ENCODE measurements around the gene CADPS. TPM values are rescaled to one million over a fixed set of nuclear protein-coding genes. Genes with fewer than 3 reads are reported as not detected.

CADPS gene
- total and polyA plus RNA-seq, 5 donors = 29.4 to 64.2 (median 39.3) TPM

DNA sequence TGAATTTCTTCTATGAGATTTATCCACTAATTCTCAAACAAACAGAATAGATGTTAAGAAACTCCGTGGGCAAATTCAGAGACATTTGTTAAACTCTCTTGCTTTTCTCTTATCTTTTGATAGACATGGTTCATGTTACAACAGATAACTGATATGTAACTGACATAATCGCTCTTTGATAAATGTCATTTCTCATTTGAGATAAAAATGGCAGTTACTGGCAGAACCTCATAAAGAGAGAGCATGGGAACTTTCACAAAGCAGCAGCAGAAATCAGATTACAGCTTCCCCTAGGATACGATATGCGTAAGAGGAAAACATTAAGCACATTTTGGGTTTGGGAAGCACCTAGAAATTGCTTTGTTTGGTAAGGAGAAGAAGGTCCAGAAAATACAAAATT lies 126.1 kb downstream of the CADPS start:
- WGBS = 26% methylated on average over 4 of the region's 4 CpGs
- no peak for ATAC-seq

DNA sequence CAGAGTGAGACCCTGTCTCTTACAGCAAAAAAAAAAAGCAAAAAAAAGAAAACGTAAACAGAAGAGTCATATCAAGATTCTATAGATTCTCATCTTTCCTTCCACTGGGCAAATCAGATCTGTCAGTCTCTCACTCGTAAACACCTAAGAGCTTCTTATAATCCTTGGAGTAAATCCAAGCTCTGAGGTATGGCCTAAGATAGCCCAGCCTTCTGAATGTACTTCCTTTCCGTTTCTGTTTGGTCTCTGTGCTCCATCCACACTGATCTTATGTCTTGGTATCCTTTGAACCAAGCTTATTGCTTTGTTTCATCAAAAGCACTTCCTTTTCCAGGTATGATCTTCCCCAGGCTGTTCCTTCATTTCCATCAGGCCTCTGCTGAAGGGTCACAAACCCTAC lies 137.8 kb downstream of the CADPS start:
- DNase-seq (no peak), ATAC-seq (no peak)
- intact Hi-C loops (cut with DNase I) = no loop called here
- Histone ChIP-seq H3K4me3 (ENCODE audit: low read length) (no peak overlapping the region), H3K9me3 (ENCODE audit: control insufficient read depth, low read length) (no peaks in the 10 kb centered on the region), H3K27me3 (ENCODE audit: control insufficient read depth, insufficient read depth) (no peaks in the 10 kb centered on the region), H3K4me1 (ENCODE audit: control insufficient read depth, insufficient read depth, low read length) (no peaks in the 10 kb centered on the region), H3K27ac (ENCODE audit: low read length) (no peak overlapping the region)
- WGBS = 57% methylated on average over 3 of the region's 3 CpGs

More for the DNA sequence above, 126.1 kb downstream of the CADPS start:
- no peaks in the 10 kb centered on the region for H3K9me3 ChIP-seq (ENCODE audit: control insufficient read depth, low read length)
- DNase-seq = no peak
- H3K4me3 ChIP-seq (ENCODE audit: low read length) = no peak overlapping the region
- intact Hi-C loops (cut with DNase I) = no loop called here
- H3K27ac ChIP-seq (ENCODE audit: low read length) = no peak overlapping the region
- no peaks in the 10 kb centered on the region for H3K4me1 ChIP-seq (ENCODE audit: control insufficient read depth, insufficient read depth, low read length)
- no peaks in the 10 kb centered on the region for H3K27me3 ChIP-seq (ENCODE audit: control insufficient read depth, insufficient read depth)

DNA sequence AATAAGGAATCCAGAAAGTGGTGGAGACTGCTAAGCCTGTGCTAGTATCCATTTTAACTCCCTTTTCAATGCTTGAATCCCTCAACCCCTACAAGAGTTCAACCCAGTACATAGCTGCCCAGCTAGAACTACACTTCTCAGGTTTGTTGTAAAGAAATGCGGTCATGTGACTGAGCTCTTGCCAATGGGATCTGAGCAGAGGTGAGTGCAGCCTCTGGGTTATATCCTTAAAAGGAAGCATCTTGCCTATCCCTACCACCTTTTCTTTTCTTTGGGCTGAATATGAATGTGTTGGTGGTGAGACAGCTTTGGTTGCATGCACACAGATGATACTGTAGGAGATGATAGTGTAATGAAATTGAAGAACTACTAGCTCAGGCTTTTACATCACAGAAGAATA lies 139.7 kb downstream of the CADPS start:
- Histone ChIP-seq H3K4me1 (ENCODE audit: control insufficient read depth, insufficient read depth, low read length) (no peaks in the 10 kb centered on the region), H3K27ac (ENCODE audit: low read length) (no peak overlapping the region), H3K4me3 (ENCODE audit: low read length) (no peak overlapping the region), H3K9me3 (ENCODE audit: control insufficient read depth, low read length) (no peaks in the 10 kb centered on the region), H3K27me3 (ENCODE audit: control insufficient read depth, insufficient read depth) (no peaks in the 10 kb centered on the region)
- 100% methylated on average over 1 of the region's 1 CpG for WGBS
- ATAC-seq (no peak), DNase-seq (no peak)
- intact Hi-C loops (cut with DNase I) = no loop called here

DNA sequence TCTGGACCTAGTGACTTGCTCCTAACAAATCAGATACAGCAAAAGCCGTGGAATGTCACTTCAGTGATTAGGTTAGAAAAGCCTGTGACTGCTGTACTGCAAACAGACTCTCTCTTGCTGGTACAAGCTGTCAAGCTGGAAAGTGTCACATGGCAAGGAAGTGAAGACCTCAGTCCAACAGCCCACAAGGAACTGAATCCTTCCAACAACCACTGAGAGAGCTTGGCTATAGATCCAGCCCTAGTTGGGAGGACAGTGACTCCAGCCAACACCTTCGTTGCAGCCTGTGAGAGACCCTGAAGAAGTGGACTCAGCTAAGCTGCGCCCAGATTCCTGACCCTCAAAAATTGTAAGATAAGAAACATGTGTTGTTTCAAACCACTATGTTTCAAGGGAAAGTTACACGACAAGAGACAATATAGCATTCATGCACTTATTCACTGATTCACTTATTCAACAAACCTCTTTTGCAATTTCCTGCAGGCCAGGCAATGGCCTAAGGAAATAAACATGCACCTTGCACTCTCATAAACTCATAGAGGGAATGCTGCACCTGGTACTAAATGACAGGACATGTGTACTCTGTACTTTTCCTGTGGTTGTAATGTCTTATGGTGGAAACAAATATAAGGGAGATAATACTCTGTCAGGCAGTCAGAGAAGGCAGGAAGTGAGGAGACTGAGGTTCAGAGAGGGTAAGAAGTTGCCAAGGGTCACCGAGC lies 142.9 kb downstream of the CADPS start:
- intact Hi-C loops (cut with DNase I) = no loop called here
- H3K27ac ChIP-seq (ENCODE audit: low read length) = no peak overlapping the region
- WGBS = 69% methylated on average over 5 of the region's 5 CpGs
- H3K27me3 ChIP-seq (ENCODE audit: control insufficient read depth, insufficient read depth) = no peaks in the 10 kb centered on the region
- H3K9me3 ChIP-seq (ENCODE audit: control insufficient read depth, low read length) = no peaks in the 10 kb centered on the region
- no peaks in the 10 kb centered on the region for H3K4me1 ChIP-seq (ENCODE audit: control insufficient read depth, insufficient read depth, low read length)
- no peak for ATAC-seq
- no peak for DNase-seq
- no peak overlapping the region for H3K4me3 ChIP-seq (ENCODE audit: low read length)

DNA sequence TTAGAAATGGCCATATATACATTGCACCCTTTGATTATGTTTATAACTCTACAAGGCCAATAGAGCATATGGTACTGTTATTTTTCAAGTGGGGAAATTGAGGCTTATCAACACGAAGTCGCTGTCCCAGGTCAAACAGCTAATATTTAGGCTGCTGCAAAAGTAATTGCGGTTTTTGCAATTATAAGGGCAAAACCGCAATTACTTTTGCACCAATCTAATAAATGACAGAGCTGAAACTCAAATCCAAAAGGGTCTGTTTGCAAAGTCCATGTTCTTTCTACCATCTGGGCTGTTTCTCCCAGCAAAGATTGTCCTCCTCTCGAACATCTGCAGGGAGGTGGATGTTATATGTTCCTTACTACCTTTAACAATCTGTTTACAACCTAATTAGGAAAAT lies 147.2 kb downstream of the CADPS start:
- intact Hi-C loops (cut with DNase I) = no loop called here
- H3K4me3 ChIP-seq (ENCODE audit: low read length) = no peak overlapping the region
- peaks cover 3% of the 10 kb centered on the region for H3K4me1 ChIP-seq (ENCODE audit: control insufficient read depth, insufficient read depth, low read length)
- H3K27ac ChIP-seq (ENCODE audit: low read length) = no peak overlapping the region
- no peaks in the 10 kb centered on the region for H3K27me3 ChIP-seq (ENCODE audit: control insufficient read depth, insufficient read depth)
- no peaks in the 10 kb centered on the region for H3K9me3 ChIP-seq (ENCODE audit: control insufficient read depth, low read length)
- no peak for ATAC-seq
- DNase-seq = no peak
- WGBS = 69% methylated on average over 5 of the region's 5 CpGs

DNA sequence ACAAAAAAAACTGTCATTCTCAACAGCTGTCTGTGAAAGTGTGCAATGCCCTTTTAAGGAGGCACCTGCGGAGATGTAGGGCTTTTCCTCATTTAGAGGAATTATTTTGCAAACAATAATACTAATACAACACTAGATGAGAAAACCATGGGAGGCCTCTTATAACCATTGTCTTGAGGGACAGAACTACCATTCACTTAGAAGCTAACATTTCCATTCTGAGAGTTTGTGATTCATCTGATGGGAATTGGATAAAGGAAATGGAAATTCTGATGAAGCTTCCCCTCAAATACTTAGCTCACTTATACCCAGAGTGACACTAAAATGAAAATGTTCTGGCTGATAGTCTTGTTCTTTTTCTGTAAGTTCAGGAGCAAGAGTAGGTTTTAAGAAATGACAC lies 147.7 kb downstream of the CADPS start:
- no peak overlapping the region for H3K27ac ChIP-seq (ENCODE audit: low read length)
- DNase-seq (no peak), ATAC-seq (peak in 1 of 2 donors; percentile 51)
- WGBS = 42% methylated on average over 1 of the region's 1 CpG
- H3K4me1 ChIP-seq (ENCODE audit: control insufficient read depth, insufficient read depth, low read length) = peaks cover 3% of the 10 kb centered on the region
- no peaks in the 10 kb centered on the region for H3K9me3 ChIP-seq (ENCODE audit: control insufficient read depth, low read length)
- H3K4me3 ChIP-seq (ENCODE audit: low read length) = no peak overlapping the region
- H3K27me3 ChIP-seq (ENCODE audit: control insufficient read depth, insufficient read depth) = no peaks in the 10 kb centered on the region
- intact Hi-C loops (cut with DNase I) = no loop called here

DNA sequence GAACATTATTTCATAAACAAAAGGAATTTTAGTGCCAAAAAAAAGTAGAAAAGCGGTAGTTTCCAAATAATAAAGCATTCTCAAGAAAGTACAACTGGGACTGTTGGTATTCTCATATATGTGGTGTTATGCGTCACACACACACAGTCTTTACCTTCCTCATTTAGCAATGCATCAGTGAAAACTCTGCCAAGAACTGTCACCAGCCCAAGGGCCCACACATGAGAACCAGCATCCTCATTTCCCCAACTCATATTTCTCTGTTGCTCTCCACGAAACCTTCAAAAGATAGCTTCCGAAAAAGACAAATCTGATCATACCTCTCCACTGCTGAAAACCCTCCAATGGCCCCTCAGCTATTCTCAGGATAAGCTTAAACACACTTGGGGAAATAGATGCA lies 150.7 kb downstream of the CADPS start:
- ATAC-seq = no peak
- DNase-seq = no peak
- WGBS = 73% methylated on average over 4 of the region's 4 CpGs

DNA sequence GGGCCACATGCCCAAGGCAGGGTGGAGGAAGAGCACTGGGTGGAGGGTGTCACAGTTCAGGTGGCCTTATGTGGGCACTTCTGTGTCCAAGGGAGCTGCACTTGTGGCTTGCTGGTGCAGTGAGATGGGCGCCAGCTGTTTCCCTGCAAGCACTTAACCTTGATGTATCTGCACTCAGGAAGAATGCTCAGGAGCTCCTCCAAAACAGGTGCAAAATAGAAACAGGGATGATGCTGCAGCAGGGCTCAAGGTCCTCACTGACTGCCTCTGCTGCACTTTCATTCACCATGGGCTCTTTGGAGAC lies 151.3 kb downstream of the CADPS start:
- Histone ChIP-seq H3K27me3 (ENCODE audit: control insufficient read depth, insufficient read depth) (no peaks in the 10 kb centered on the region), H3K27ac (ENCODE audit: low read length) (no peak overlapping the region), H3K4me1 (ENCODE audit: control insufficient read depth, insufficient read depth, low read length) (peaks cover 3% of the 10 kb centered on the region), H3K9me3 (ENCODE audit: control insufficient read depth, low read length) (no peaks in the 10 kb centered on the region), H3K4me3 (ENCODE audit: low read length) (no peak overlapping the region)
- intact Hi-C loops (cut with DNase I) = no loop called here
- no peak for DNase-seq
- ATAC-seq = no peak
- 69% methylated on average over 1 of the region's 1 CpG for WGBS

More for the DNA sequence above, 150.7 kb downstream of the CADPS start:
- peaks cover 3% of the 10 kb centered on the region for H3K4me1 ChIP-seq (ENCODE audit: control insufficient read depth, insufficient read depth, low read length)
- no peaks in the 10 kb centered on the region for H3K9me3 ChIP-seq (ENCODE audit: control insufficient read depth, low read length)
- H3K27me3 ChIP-seq (ENCODE audit: control insufficient read depth, insufficient read depth) = no peaks in the 10 kb centered on the region
- H3K27ac ChIP-seq (ENCODE audit: low read length) = no peak overlapping the region
- no peak overlapping the region for H3K4me3 ChIP-seq (ENCODE audit: low read length)
- intact Hi-C loops (cut with DNase I) = no loop called here

DNA sequence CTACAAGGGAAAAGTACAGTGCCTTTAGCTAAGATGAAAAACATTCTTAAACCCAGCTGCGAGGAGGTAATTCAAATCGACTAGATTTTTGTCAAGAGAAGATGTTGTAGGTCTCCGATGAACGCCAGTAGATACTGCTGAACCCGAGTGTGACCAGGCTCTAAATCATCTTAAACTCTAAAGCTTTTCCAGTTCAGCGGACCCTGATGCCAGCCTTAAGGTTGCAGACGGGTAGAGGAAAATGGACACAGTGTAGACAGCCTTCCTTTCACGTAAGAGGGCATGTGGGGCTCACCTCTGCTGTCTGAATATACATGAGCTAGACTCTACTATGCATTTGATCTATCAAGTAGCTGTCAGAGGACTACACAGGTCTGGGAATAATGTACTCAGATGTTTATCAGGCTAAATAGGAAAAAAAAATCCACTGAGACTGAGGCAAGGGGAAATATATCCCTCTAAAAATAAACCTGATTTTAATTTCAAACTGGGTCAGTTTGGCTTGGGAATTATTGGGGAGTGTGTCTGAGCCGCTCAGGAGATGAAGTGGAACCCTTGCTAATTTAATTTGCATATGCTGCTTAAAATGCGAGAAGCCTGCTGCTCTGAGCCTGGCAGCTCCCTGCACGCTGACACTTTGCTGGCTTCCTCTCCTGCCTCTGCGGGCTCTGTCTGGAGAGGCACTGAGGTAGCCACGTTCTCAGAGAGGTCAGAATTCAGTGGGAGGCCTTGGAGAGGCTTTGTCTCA lies 151.9 kb downstream of the CADPS start:
- DNase-seq (peak in 1 of 3 donors; percentile 13), ATAC-seq (peak in 1 of 2 donors; percentile 31)
- intact Hi-C loops (cut with DNase I) = no loop called here

DNA sequence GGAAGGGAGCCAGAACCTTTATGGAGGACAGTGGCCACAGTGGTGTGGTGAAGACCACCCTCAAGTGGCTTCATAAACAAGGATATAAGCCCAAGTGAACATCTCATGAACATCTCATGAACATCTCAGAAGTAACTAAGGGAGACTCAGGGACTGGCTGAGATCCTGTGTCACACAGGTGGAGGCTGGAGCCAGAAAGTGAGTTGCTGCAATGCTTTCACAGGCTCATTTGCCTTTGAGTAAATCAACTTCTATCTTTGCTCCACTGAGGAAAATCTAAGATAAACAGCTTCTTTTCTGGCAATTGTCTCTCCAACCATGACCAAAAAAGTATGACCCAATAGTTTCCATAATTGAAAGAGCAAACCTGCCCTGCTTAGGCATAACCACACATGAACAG lies 152.9 kb downstream of the CADPS start:
- no peak overlapping the region for H3K27ac ChIP-seq (ENCODE audit: low read length)

More for the DNA sequence above, 151.9 kb downstream of the CADPS start:
- no peaks in the 10 kb centered on the region for H3K9me3 ChIP-seq (ENCODE audit: control insufficient read depth, low read length)
- 54% methylated on average over 13 of the region's 13 CpGs for WGBS
- H3K4me3 ChIP-seq (ENCODE audit: low read length) = no peak overlapping the region
- H3K27me3 ChIP-seq (ENCODE audit: control insufficient read depth, insufficient read depth) = no peaks in the 10 kb centered on the region
- peaks cover 3% of the 10 kb centered on the region for H3K4me1 ChIP-seq (ENCODE audit: control insufficient read depth, insufficient read depth, low read length)
- no peak overlapping the region for H3K27ac ChIP-seq (ENCODE audit: low read length)

DNA sequence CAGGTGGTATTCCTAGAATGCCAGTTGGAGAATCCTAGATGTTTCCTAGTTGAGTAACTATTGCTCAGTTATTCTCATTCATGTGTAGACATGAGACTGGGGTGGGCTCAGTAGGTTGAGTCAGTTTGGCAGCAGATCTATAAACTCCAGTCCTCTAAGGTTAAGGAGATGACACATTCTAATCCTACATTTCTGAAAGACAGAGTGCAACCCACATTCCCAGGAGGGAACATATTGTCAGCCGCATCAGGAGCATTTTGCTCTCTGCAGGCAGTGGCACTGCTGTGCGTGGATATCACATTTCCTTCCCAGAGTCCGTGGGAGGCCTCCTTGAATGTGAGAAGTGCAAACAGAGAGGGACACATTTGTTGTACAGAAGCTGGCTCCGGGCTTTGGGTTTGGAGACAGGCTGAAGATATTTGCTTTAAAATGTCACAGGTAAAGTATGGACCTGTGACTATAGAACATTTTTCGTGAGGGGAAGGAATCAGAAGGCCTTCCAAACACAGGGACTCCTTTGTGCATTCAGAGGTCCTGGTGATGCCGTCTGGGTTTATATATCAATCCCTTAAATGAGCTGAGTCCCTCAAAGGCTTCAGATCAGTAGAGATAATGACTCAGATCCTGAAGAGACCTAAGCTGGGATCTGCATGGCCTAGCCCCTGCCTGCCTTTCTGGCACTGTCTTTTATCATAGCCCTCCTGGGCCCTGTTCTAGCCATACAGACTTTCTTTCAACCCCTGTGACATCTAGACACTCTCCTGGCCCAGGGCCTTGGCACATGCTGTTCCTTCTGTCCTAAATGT lies 156.5 kb downstream of the CADPS start:
- Histone ChIP-seq H3K4me3 (ENCODE audit: low read length) (no peak overlapping the region), H3K9me3 (ENCODE audit: control insufficient read depth, low read length) (no peaks in the 10 kb centered on the region), H3K27me3 (ENCODE audit: control insufficient read depth, insufficient read depth) (no peaks in the 10 kb centered on the region), H3K27ac (ENCODE audit: low read length) (no peak overlapping the region), H3K4me1 (ENCODE audit: control insufficient read depth, insufficient read depth, low read length) (peaks cover under 1% of the 10 kb centered on the region)
- intact Hi-C loops (cut with DNase I) = no loop called here
- ATAC-seq = no peak
- DNase-seq = no peak
- 50% methylated on average over 6 of the region's 6 CpGs for WGBS

More for the DNA sequence above, 152.9 kb downstream of the CADPS start:
- Histone ChIP-seq H3K9me3 (ENCODE audit: control insufficient read depth, low read length) (no peaks in the 10 kb centered on the region), H3K27me3 (ENCODE audit: control insufficient read depth, insufficient read depth) (no peaks in the 10 kb centered on the region), H3K4me3 (ENCODE audit: low read length) (no peak overlapping the region), H3K4me1 (ENCODE audit: control insufficient read depth, insufficient read depth, low read length) (peaks cover 3% of the 10 kb centered on the region)
- ATAC-seq (no peak), DNase-seq (no peak)
- intact Hi-C loops (cut with DNase I) = no loop called here
